GM18519 (cell line): ENCODE results near the gene WWC2.

Experiments used
- ATAC-seq: cut with Tn5 transposase; IDR thresholded peaks from one replicate; pipeline ENCODE4 v1.9.1; 2021; ENCODE audit warnings: mild to moderate bottlenecking, moderate library complexity; ENCODE audit not compliant: unreplicated experiment, low FRiP score

Gene WWC2

GRCh38 chr4:183098723-183099536 lies at the start of gene WWC2:
Gene WWC2 (plus strand): TSS chr4:183099257. CDS start chr4:183099492, 235 bp downstream.
- ATAC-seq = peak; percentile 53

- no peak for ATAC-seq
Measured at GRCh38 chr4:183053681-183054080, 45.4 kb upstream of the WWC2 start.

GRCh38 chr4:183057255-183057654 lies 41.8 kb upstream of the WWC2 start:
- no peak for ATAC-seq

- ATAC-seq = no peak
Measured at GRCh38 chr4:183059797-183060196, 39.3 kb upstream of the WWC2 start.

GRCh38 chr4:183068502-183068901 lies 30.6 kb upstream of the WWC2 start:
- ATAC-seq = no peak

GRCh38 chr4:183071222-183071621 lies 27.8 kb upstream of the WWC2 start:
- ATAC-seq = no peak

- no peak for ATAC-seq
Measured at GRCh38 chr4:183072176-183072575, 26.9 kb upstream of the WWC2 start.

GRCh38 chr4:183073838-183074145 lies 25.3 kb upstream of the WWC2 start:
- ATAC-seq = no peak

- no peak for ATAC-seq
Measured at GRCh38 chr4:183074288-183074990, 24.6 kb upstream of the WWC2 start.

- no peak for ATAC-seq
Measured at GRCh38 chr4:183078634-183079033, 20.4 kb upstream of the WWC2 start.

GRCh38 chr4:183080372-183081115 lies 18.5 kb upstream of the WWC2 start:
- no peak for ATAC-seq

- no peak for ATAC-seq
Measured at GRCh38 chr4:183081116-183081469, 18.0 kb upstream of the WWC2 start.

- ATAC-seq = no peak
Measured at GRCh38 chr4:183082053-183082452, 17.0 kb upstream of the WWC2 start.

- ATAC-seq = no peak
Measured at GRCh38 chr4:183094393-183095198, 4.5 kb upstream of the WWC2 start.

- ATAC-seq = no peak
Measured at GRCh38 chr4:183095199-183095512, 3.9 kb upstream of the WWC2 start.

GRCh38 chr4:183096276-183096965 lies 2.6 kb upstream of the WWC2 start:
- ATAC-seq = no peak

- ATAC-seq = no peak
Measured at GRCh38 chr4:183097231-183098018, 1.6 kb upstream of the WWC2 start.

GRCh38 chr4:183098019-183098722 lies 886 bp upstream of the WWC2 start:
- peak; percentile 22 for ATAC-seq
